Caco-2 (cell line): ENCODE measurements around the gene PRPSAP2. TPM values are rescaled to one million over a fixed set of nuclear protein-coding genes. Genes with fewer than 3 reads are reported as not detected.

Source experiments
- BruUV-seq: library from RNA; stranded (reverse); fragments of 400-500 nt; replicated peaks from 2 replicates; lab custom pipeline; 2021; lab: Mats Ljungman, UMichigan
- CTCF ChIA-PET: fragments of 300-600 bp; sonication (Branson Sonifier 250); formaldehyde crosslinking; loops from one replicate; lab custom pipeline; 2022; ENCODE audit warnings: antibody characterized with exemption; lab: Charles Lee
- POLR2A ChIA-PET: fragments of 300-600 bp; sonication (Branson Sonifier 250); formaldehyde crosslinking; loops from one replicate; lab custom pipeline; 2022; ENCODE audit warnings: antibody characterized with exemption; lab: Charles Lee
- DNase-seq, 2 experiments: peaks; one replicate each; pipeline versions ENCODE4 v3.0.0 to v3.0.0-alpha.2; 2020 to 2022
- H3K27me3 ChIP-seq: replicated peaks from 2 replicates; pipeline ENCODE4 v1.6.0; 2011; ENCODE audit warnings: low read length; ENCODE audit not compliant: control insufficient read depth, insufficient read depth
- H3K36me3 ChIP-seq: 2 replicates; pipeline ENCODE4 v1.5.1; 2011; ENCODE audit warnings: low read length; ENCODE audit not compliant: control insufficient read depth, insufficient read depth
- H3K4me1 ChIP-seq: fragments of 250-450 bp; sonication (Bioruptor Pico); 2 replicates; pipeline ENCODE4 v1.5.1; 2020; ENCODE audit warnings: mild to moderate bottlenecking
- H3K4me3 ChIP-seq: 2 replicates; pipeline ENCODE4 v1.5.1; 2011; ENCODE audit warnings: low read depth, mild to moderate bottlenecking, control low read depth, low read length
- H3K9me3 ChIP-seq: fragments of 250-450 bp; sonication (Bioruptor Pico); 2 replicates; pipeline ENCODE4 v1.5.1; 2020; ENCODE audit warnings: mild to moderate bottlenecking, moderate library complexity
- H3K27ac Mint-ChIP-seq: one replicate; pipeline ENCODE4 v1.8.0; 2022; ENCODE audit warnings: mixed read lengths; ENCODE audit not compliant: unreplicated experiment
- H3K27me3 Mint-ChIP-seq: one replicate; pipeline ENCODE4 v1.8.0; 2022; ENCODE audit warnings: mixed read lengths; ENCODE audit not compliant: insufficient read depth, unreplicated experiment
- H3K36me3 Mint-ChIP-seq: one replicate; pipeline ENCODE4 v1.8.0; 2022; ENCODE audit warnings: mild to moderate bottlenecking, mixed read lengths; ENCODE audit not compliant: insufficient read depth, unreplicated experiment
- H3K4me1 Mint-ChIP-seq: one replicate; pipeline ENCODE4 v1.8.0; 2022; ENCODE audit warnings: low read depth, mixed read lengths; ENCODE audit not compliant: unreplicated experiment
- H3K4me3 Mint-ChIP-seq: one replicate; pipeline ENCODE4 v1.8.0; 2022; ENCODE audit warnings: mild to moderate bottlenecking, moderate library complexity, mixed read lengths; ENCODE audit not compliant: unreplicated experiment
- H3K9me3 Mint-ChIP-seq: one replicate; pipeline ENCODE4 v1.8.0; 2022; ENCODE audit warnings: mixed read lengths; ENCODE audit not compliant: unreplicated experiment
- intact Hi-C: fragments of 100-400 bp; cut with micrococcal nuclease; formaldehyde crosslinking; loops from one replicate; pipeline ENCODE4 v1.10.0; 2022; ENCODE audit not compliant: unreplicated experiment
- total RNA-seq: library from RNA; stranded (reverse); gene quantifications from 2 replicates; pipeline ENCODE4 v1.2.3, GENCODE V29; 2022
- TF ChIP-seq, protein P1 (sequence below), 2 experiments: fragments of 200-600 bp in 1 of 2; IDR thresholded peaks; 1 replicate in 1 of 2; 2 replicates in 1 of 2; pipeline versions ENCODE4 v1.5.1 to v1.8.0; 2011 to 2022; ENCODE audit warnings: antibody characterized with exemption in 1 of 2, control low read depth in 1 of 2, inconsistent platforms in 1 of 2, low read depth in 1 of 2, low read length in 1 of 2, mild to moderate bottlenecking in 1 of 2, moderate library complexity in 1 of 2; ENCODE audit not compliant: insufficient read depth in 1 of 2, severe bottlenecking in 1 of 2, unreplicated experiment in 1 of 2

PRPSAP2 gene
- total RNA-seq, 1 experiment from 2014 or later = 49.0 TPM

DNA sequence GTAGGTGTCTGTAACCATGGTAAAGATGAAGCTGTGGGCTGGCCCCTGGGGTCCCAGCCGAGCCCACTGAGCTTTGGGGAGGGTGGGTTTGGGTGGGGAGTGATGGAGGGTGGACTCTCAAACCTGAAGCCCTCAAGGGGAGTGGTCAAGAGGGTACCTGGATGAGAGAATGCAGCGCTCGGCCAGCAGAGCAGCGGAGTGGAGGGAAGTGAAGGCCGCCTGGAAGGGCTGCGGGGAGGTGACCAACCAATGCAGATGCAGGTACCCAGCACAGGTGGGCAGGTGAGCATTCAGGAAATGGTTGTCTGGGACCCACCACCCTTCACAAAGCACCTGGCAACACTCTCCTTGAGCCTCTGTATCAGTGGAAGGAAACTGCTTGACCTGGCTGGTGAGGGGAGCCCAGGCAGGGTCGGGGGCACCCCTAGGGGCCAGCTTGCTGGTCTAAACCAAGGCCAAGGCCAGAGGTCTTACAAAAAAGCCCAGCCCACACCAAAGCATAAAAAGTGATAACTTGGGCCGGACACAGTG, 90.6 kb downstream of the PRPSAP2 start:
- H3K4me3 ChIP-seq = no peak overlapping the region
- H3K9me3 ChIP-seq = no peaks in the 10 kb centered on the region
- DNase-seq = no peak
- intact Hi-C loops = no loop called here
- no TSS peak for BruUV-seq
- Mint-ChIP-seq H3K27me3 (no peaks in the 10 kb centered on the region), H3K36me3 (no peaks in the 10 kb centered on the region), H3K4me1 (peaks cover 20% of the 10 kb centered on the region), H3K4me3 (no peak overlapping the region), H3K27ac (no peak overlapping the region), H3K9me3 (no peaks in the 10 kb centered on the region)
- H3K27me3 ChIP-seq = no peaks in the 10 kb centered on the region
- peaks cover 11% of the 10 kb centered on the region for H3K4me1 ChIP-seq
- H3K36me3 ChIP-seq = no peaks in the 10 kb centered on the region
- CTCF ChIA-PET = interaction anchor here (0.8 to 1.0 kb wide), 2 partner anchors 12 to 13 kb away, joined by 3 to 6 read pairs; no protein-coding TSS in a partner anchor
- TF ChIP-seq, protein P1, sequence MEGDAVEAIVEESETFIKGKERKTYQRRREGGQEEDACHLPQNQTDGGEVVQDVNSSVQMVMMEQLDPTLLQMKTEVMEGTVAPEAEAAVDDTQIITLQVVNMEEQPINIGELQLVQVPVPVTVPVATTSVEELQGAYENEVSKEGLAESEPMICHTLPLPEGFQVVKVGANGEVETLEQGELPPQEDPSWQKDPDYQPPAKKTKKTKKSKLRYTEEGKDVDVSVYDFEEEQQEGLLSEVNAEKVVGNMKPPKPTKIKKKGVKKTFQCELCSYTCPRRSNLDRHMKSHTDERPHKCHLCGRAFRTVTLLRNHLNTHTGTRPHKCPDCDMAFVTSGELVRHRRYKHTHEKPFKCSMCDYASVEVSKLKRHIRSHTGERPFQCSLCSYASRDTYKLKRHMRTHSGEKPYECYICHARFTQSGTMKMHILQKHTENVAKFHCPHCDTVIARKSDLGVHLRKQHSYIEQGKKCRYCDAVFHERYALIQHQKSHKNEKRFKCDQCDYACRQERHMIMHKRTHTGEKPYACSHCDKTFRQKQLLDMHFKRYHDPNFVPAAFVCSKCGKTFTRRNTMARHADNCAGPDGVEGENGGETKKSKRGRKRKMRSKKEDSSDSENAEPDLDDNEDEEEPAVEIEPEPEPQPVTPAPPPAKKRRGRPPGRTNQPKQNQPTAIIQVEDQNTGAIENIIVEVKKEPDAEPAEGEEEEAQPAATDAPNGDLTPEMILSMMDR (IDR thresholded peaks at IDR 0.05; ENCODE audit: insufficient read depth in 1 of 2, low read depth in 1 of 2, low read length in 1 of 2, severe bottlenecking in 1 of 2, unreplicated experiment in 1 of 2) = no peak
- POLR2A ChIA-PET = no interaction called here

DNA sequence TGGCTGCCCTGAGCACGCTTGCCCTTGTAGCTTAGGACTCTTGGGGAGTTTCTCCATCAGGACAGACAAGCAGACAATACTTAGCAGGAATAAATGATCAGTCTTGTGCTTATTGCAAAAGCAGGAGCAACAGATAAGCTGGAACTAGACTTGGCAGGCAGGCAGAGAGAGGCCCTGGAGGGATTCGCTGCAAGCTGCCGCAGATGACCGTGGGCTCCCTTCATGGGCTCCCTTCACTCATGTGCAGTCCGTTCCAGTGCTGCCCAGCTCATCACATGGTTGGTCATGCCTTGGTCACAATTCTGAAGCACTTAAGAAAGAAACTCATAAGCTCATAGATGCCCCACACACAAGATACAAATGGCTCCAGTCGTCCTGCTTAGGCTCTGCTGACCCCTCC, 91.6 kb downstream of the PRPSAP2 start:
- Mint-ChIP-seq H3K9me3 (no peaks in the 10 kb centered on the region), H3K4me1 (peaks cover 20% of the 10 kb centered on the region), H3K36me3 (no peaks in the 10 kb centered on the region), H3K4me3 (no peak overlapping the region), H3K27me3 (no peaks in the 10 kb centered on the region), H3K27ac (no peak overlapping the region)
- H3K36me3 ChIP-seq = no peaks in the 10 kb centered on the region
- H3K9me3 ChIP-seq = no peaks in the 10 kb centered on the region
- TF ChIP-seq, protein P1 (IDR thresholded peaks at IDR 0.05; ENCODE audit: insufficient read depth in 1 of 2, low read depth in 1 of 2, low read length in 1 of 2, severe bottlenecking in 1 of 2, unreplicated experiment in 1 of 2) = no peak
- intact Hi-C loops = no loop called here
- peaks cover 11% of the 10 kb centered on the region for H3K4me1 ChIP-seq
- H3K27me3 ChIP-seq = no peaks in the 10 kb centered on the region
- no peak overlapping the region for H3K4me3 ChIP-seq
- no TSS peak for BruUV-seq
- DNase-seq = no peak
- ChIA-PET POLR2A (no interaction called here), CTCF (interaction anchor here (0.8 kb wide), 1 partner anchor 11 kb away, joined by 6 read pairs; no protein-coding TSS in a partner anchor)

DNA sequence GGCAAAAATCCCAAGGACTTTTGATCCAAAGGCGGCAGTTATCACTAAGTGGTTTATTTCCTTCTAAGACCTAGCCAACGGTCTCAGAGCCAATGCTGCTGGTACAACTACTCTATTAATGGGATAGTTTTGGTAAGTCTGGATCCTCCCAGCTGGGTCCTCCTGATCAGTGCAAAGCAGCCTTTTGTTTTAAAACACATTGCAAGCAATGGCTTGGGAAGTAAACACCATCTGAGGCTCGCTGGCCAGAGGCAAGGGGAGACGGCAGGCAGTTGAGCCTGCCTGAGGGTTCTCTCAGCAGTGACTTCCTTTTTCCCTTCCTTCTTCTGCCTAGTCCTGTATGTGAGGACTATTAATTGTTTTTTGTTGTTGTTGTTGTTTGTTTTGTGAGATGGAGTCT, 92.4 kb downstream of the PRPSAP2 start:
- POLR2A ChIA-PET = no interaction called here
- Mint-ChIP-seq H3K27me3 (no peaks in the 10 kb centered on the region), H3K27ac (no peak overlapping the region), H3K4me1 (peaks cover 20% of the 10 kb centered on the region), H3K9me3 (no peaks in the 10 kb centered on the region), H3K36me3 (no peaks in the 10 kb centered on the region), H3K4me3 (no peak overlapping the region)
- intact Hi-C loops = no loop called here
- TF ChIP-seq, protein P1 (IDR thresholded peaks at IDR 0.05; ENCODE audit: insufficient read depth in 1 of 2, low read depth in 1 of 2, low read length in 1 of 2, severe bottlenecking in 1 of 2, unreplicated experiment in 1 of 2) = no peak
- BruUV-seq = no TSS peak
- no peaks in the 10 kb centered on the region for H3K36me3 ChIP-seq
- H3K4me1 ChIP-seq = peaks cover 11% of the 10 kb centered on the region
- H3K4me3 ChIP-seq = no peak overlapping the region
- H3K27me3 ChIP-seq = no peaks in the 10 kb centered on the region
- no peak for DNase-seq
- H3K9me3 ChIP-seq = no peaks in the 10 kb centered on the region
- CTCF ChIA-PET = no interaction called here
